ENCODE results near the gene RGL3.

Gene RGL3

DNA sequence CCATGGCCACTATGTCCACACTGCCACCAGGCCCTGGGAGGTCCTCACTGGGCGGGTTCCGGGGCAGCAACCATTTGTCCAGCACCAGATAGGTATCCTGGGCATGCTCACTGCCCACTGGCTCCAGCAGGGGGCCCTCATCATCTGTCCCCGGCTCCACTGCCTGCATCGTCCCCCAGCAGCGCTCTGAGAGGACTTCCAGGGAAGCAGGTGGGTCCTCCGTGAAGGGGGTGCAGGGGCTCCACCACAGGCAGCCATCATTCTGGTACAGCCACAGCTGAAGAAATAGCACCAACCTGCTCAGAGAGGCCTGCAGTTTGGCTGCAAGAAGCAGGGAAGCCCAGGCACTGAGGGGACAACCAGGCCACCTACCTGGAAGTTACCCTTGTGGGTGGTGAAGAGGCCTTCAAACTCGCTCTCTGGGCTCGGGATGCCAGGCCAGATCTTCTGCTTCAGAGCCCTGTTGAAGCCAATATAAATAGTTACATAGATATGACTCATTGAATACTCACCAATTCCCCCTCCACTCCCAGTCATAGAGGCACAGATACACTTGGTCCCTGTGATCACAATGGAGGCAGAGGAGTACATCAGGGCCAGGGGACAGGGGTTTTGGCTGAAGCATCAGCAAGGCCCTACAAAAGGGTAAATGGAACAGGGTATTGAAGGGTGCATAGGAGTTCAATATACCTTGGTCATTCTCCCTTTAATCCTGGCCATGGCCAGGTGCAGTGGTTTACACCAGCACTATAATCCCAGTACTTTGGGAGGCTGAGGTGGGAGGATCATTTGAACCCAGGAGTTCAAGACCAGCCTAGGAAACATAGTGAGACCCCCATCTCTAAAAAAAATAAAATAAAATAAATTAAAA is 40.6 kb downstream of the RGL3 start:
- CTCF ChIA-PET = interaction anchor here (0.7 kb wide), 1 partner anchor 17 kb away, joined by 3 read pairs; no protein-coding TSS in a partner anchor
- TF ChIP-seq CTCF (conservative IDR thresholded peaks at IDR 0.05; ENCODE audit: low read depth) = peak; percentile 37
- DNase-seq (ENCODE audit: low spot score) = peak; percentile 89
- POLR2A ChIA-PET (ENCODE audit: low non-redundant PET) = no interaction called here
- peak overlapping the region; percentile 96 for H3K27ac ChIP-seq

- no peak for DNase-seq (ENCODE audit: low spot score)
- CTCF ChIA-PET = interaction anchor here (0.7 to 1.2 kb wide), 3 partner anchors 16 to 105 kb away, joined by 3 to 5 read pairs (median 3); no protein-coding TSS in a partner anchor
- POLR2A ChIA-PET (ENCODE audit: low non-redundant PET) = no interaction called here
- TF ChIP-seq CTCF (conservative IDR thresholded peaks at IDR 0.05; ENCODE audit: low read depth) = no peak
- peak overlapping the region; percentile 96 for H3K27ac ChIP-seq
These were observed 41.4 kb downstream of the RGL3 start for GRCh38 chr19:11377756-11378155.

DNA sequence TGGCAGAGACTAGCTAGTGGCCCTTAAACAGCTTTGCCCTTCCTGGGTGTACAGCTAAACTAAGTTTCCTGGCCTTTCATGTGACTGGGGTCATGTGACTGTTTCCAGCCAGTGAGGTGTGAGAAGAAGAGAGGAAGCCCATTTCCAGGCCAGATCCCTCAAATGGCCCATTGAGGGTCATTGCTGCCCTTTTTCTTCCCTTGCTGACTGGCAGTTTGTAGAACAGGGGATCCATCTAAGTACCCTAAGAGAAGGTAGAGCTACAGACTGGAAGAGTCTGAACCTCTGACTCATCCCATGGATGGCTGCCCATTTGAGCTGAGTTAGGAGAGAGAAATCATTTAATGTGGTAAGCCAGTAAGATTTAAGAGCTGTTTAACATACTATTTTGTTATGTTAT is 41.9 kb downstream of the RGL3 start:
- ChIA-PET POLR2A (ENCODE audit: low non-redundant PET) (no interaction called here), CTCF (interaction anchor here (0.6 to 1.3 kb wide), 4 partner anchors 83 to 342 kb away, joined by 3 to 5 read pairs (median 3); no protein-coding TSS in a partner anchor)
- TF ChIP-seq CTCF (conservative IDR thresholded peaks at IDR 0.05; ENCODE audit: low read depth) = no peak
- peak; percentile 46 for DNase-seq (ENCODE audit: low spot score)
- H3K27ac ChIP-seq = peak overlapping the region; percentile 96

DNA sequence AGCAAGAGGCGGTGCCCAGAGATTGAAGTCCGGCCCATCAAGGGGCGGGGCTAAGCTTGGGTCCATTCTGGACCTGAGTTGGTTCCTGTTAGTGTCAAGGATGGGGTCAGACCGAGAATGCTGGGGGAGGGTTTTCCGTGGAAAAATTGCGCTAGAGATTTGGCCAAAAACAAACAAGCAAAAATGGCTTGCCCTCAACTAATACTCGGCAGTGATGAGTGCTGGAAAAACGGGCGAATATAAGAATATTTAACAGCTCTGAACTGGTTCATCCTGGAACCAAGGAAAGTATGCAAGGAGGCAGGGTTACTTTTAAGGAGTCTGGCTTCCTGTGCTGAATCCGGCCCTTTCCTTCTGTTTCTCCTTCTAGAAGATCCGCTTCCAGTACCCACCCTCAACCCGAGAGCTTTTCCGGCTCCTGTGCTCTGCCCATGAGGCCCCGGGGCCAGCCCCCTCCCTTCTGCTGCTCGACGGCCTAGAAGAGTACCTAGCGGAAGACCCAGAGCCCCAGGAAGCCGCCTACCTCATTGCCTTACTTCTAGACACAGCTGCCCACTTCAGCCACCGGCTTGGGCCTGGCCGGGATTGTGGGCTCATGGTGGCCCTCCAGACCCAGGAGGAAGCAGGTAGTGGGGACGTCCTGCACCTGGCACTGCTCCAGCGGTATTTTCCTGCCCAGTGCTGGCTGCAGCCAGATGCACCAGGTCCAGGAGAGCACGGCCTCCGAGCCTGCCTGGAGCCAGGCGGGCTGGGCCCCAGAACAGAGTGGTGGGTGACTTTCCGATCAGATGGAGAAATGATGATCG is 43.8 kb downstream of the RGL3 start:
- POLR2A ChIA-PET (ENCODE audit: low non-redundant PET) = interaction anchor here (0.7 kb wide), 1 partner anchor 94 kb away, joined by 3 read pairs; no protein-coding TSS in a partner anchor
- CTCF ChIA-PET = interaction anchor here (1.0 to 1.5 kb wide), 5 partner anchors 47 to 107 kb away, joined by 3 read pairs; no protein-coding TSS in a partner anchor
- no peak for TF ChIP-seq CTCF (conservative IDR thresholded peaks at IDR 0.05; ENCODE audit: low read depth)
- peak overlapping the region; percentile 96 for H3K27ac ChIP-seq
- DNase-seq (ENCODE audit: low spot score) = no peak

- CTCF ChIA-PET = interaction anchor here (1.0 to 1.5 kb wide), 5 partner anchors 48 to 728 kb away, joined by 3 read pairs; no protein-coding TSS in a partner anchor
These were observed 44.5 kb downstream of the RGL3 start, which contains the start of gene SWSAP1 for GRCh38 chr19:11374433-11375142. Gene SWSAP1, plus strand, starts transcription at chr19:11374666. Its CDS starts 15 bp downstream, at chr19:11374681.

More at GRCh38 chr19:11374433-11375142, 44.5 kb downstream of the RGL3 start, which contains the start of gene SWSAP1:
- H3K27ac ChIP-seq = peak within 1 kb of the TSS; percentile 96
- TF ChIP-seq CTCF (conservative IDR thresholded peaks at IDR 0.05; ENCODE audit: low read depth) = no peak
- DNase-seq (ENCODE audit: low spot score) = peak; percentile 100
- POLR2A ChIA-PET (ENCODE audit: low non-redundant PET) = interaction anchor here (0.7 kb wide), 1 partner anchor 93 kb away, joined by 3 read pairs; no protein-coding TSS in a partner anchor

All from RWPE1 (cell line).